H9 (cell line): ENCODE results near the gene CTCFL. TPM values are rescaled to one million over a fixed set of nuclear protein-coding genes. Genes with fewer than 3 reads are reported as not detected.
"Not testable (repeated sequence)": the region's sequence is repeated elsewhere in the genome, so short reads cannot be mapped to it uniquely, and the experiment has no call there.

ENCODE experiments used
- DNase-seq: peaks from one replicate; pipeline ENCODE4 v3.0.0-alpha.2; 2017
- H2AFZ ChIP-seq: one replicate; pipeline ENCODE4 v1.6.1; 2013; ENCODE audit warnings: mild to moderate bottlenecking, low read length, control low read depth, moderate library complexity
- H2AK5ac ChIP-seq: 2 replicates; pipeline ENCODE4 v1.6.1; 2013; ENCODE audit warnings: low read length, control low read depth, mixed read lengths; ENCODE audit not compliant: insufficient read length
- H2BK120ac ChIP-seq: one replicate; pipeline ENCODE4 v1.6.1; 2013; ENCODE audit warnings: low read depth, mild to moderate bottlenecking, low read length, control low read depth, inconsistent platforms; ENCODE audit not compliant: poor library complexity, severe bottlenecking
- H2BK12ac ChIP-seq: 2 replicates; pipeline ENCODE4 v1.6.1; 2013; ENCODE audit warnings: low read length, control low read depth, mixed read lengths, low read depth; ENCODE audit not compliant: insufficient read length
- H2BK15ac ChIP-seq: 2 replicates; pipeline ENCODE4 v1.6.1; 2013; ENCODE audit warnings: low read depth, low read length, control low read depth
- H2BK20ac ChIP-seq: one replicate; pipeline ENCODE4 v1.6.1; 2013; ENCODE audit warnings: low read depth, mild to moderate bottlenecking, low read length, control low read depth, inconsistent platforms; ENCODE audit not compliant: poor library complexity, severe bottlenecking
- H2BK5ac ChIP-seq: 2 replicates; pipeline ENCODE4 v1.6.1; 2013; ENCODE audit warnings: low read length, control low read depth, mixed read lengths; ENCODE audit not compliant: insufficient read length
- H3K14ac ChIP-seq: 2 replicates; pipeline ENCODE4 v1.6.1; 2013; ENCODE audit warnings: low read length, control low read depth; ENCODE audit not compliant: insufficient read depth
- H3K18ac ChIP-seq: 2 replicates; pipeline ENCODE4 v1.6.1; 2013; ENCODE audit warnings: low read depth, mild to moderate bottlenecking, mixed read lengths, low read length, control low read depth; ENCODE audit not compliant: insufficient read length
- H3K23ac ChIP-seq: 2 replicates; pipeline ENCODE4 v1.6.1; 2013; ENCODE audit warnings: low read length, control low read depth, mixed read lengths, low read depth; ENCODE audit not compliant: insufficient read length
- H3K23me2 ChIP-seq: 2 replicates; pipeline ENCODE4 v1.6.1; 2013; ENCODE audit warnings: low read depth, mild to moderate bottlenecking, mixed read lengths, low read length, control low read depth; ENCODE audit not compliant: insufficient read length, poor library complexity, severe bottlenecking
- H3K27ac ChIP-seq: 2 replicates; pipeline ENCODE4 v1.5.1; 2013; ENCODE audit warnings: low read length, control low read depth, mixed read lengths, low read depth; ENCODE audit not compliant: insufficient read length
- H3K27me3 ChIP-seq: 2 replicates; pipeline ENCODE4 v1.6.1; 2013; ENCODE audit warnings: low read length, control low read depth, inconsistent platforms; ENCODE audit not compliant: insufficient read depth
- H3K4ac ChIP-seq: 2 replicates; pipeline ENCODE4 v1.6.1; 2013; ENCODE audit warnings: low read depth, mild to moderate bottlenecking, control low read depth, inconsistent platforms, low read length, moderate library complexity
- H3K4me1 ChIP-seq: 2 replicates; pipeline ENCODE4 v1.6.1; 2013; ENCODE audit warnings: low read length, control low read depth, inconsistent platforms; ENCODE audit not compliant: insufficient read depth
- H3K4me2 ChIP-seq: 2 replicates; pipeline ENCODE4 v1.6.1; 2013; ENCODE audit warnings: low read length, control low read depth, mixed read lengths; ENCODE audit not compliant: insufficient read length, insufficient read depth
- H3K56ac ChIP-seq: 2 replicates; pipeline ENCODE4 v1.6.1; 2013; ENCODE audit warnings: low read depth, mild to moderate bottlenecking, mixed read lengths, low read length, control low read depth; ENCODE audit not compliant: insufficient read length
- H3K79me1 ChIP-seq: 2 replicates; pipeline ENCODE4 v1.6.1; 2013; ENCODE audit warnings: low read depth, mild to moderate bottlenecking, moderate library complexity, low read length, control low read depth, inconsistent platforms; ENCODE audit not compliant: insufficient read depth, poor library complexity, severe bottlenecking
- H3K79me2 ChIP-seq: 2 replicates; pipeline ENCODE4 v1.6.1; 2013; ENCODE audit warnings: low read length, control low read depth, inconsistent platforms; ENCODE audit not compliant: insufficient read depth
- H3K9ac ChIP-seq: 2 replicates; pipeline ENCODE4 v1.6.1; 2013; ENCODE audit warnings: low read length, control low read depth, mixed read lengths; ENCODE audit not compliant: insufficient read length; ENCODE audit errors: extremely low read depth
- H3K9me3 ChIP-seq: one replicate; pipeline ENCODE4 v1.6.1; 2013; ENCODE audit warnings: low read depth, low read length, inconsistent platforms; ENCODE audit not compliant: control insufficient read depth
- H3T11ph ChIP-seq: one replicate; pipeline ENCODE4 v1.6.1; 2013; ENCODE audit warnings: mild to moderate bottlenecking, low read length, control low read depth, inconsistent platforms
- H4K20me1 ChIP-seq: one replicate; pipeline ENCODE4 v1.6.1; 2013; ENCODE audit not compliant: control insufficient read depth, insufficient read length, insufficient read depth
- H4K5ac ChIP-seq: 2 replicates; pipeline ENCODE4 v1.6.1; 2013; ENCODE audit warnings: low read depth, mild to moderate bottlenecking, mixed read lengths, low read length, control low read depth; ENCODE audit not compliant: insufficient read length
- H4K8ac ChIP-seq: replicated peaks from 2 replicates; pipeline ENCODE4 v1.6.1; 2013; ENCODE audit warnings: low read length, control low read depth, mixed read lengths, low read depth; ENCODE audit not compliant: insufficient read length
- H4K91ac ChIP-seq: 2 replicates; pipeline ENCODE4 v1.6.1; 2013; ENCODE audit warnings: low read depth, mild to moderate bottlenecking, moderate library complexity, mixed read lengths, low read length, control low read depth; ENCODE audit not compliant: insufficient read length
- H3K27ac Mint-ChIP-seq, 3 experiments: 2 replicates in 2 of 3; 3 replicates in 1 of 3; pipeline ENCODE4 v1.8.0; 2020 to 2021; ENCODE audit warnings: mixed read lengths in 3 of 3, mild to moderate bottlenecking in 1 of 3, moderate library complexity in 1 of 3
- H3K27me3 Mint-ChIP-seq: 2 replicates; pipeline ENCODE4 v1.8.0; 2021; ENCODE audit warnings: low read depth, mild to moderate bottlenecking, moderate library complexity, mixed read lengths
- H3K36me3 Mint-ChIP-seq, 3 experiments: 2 replicates in 2 of 3; 3 replicates in 1 of 3; pipeline ENCODE4 v1.8.0; 2020 to 2021; ENCODE audit warnings: low read depth in 3 of 3, mixed read lengths in 3 of 3; ENCODE audit not compliant: insufficient read depth in 1 of 3
- H3K4me1 Mint-ChIP-seq, 2 experiments: 2 replicates each; pipeline ENCODE4 v1.8.0; 2020; ENCODE audit warnings: mixed read lengths in 2 of 2
- H3K4me3 Mint-ChIP-seq, 2 experiments: 2 replicates in 1 of 2; 3 replicates in 1 of 2; pipeline ENCODE4 v1.8.0; 2020 to 2021; ENCODE audit warnings: mild to moderate bottlenecking in 2 of 2, mixed read lengths in 2 of 2, moderate library complexity in 1 of 2
- H3K9me3 Mint-ChIP-seq, 2 experiments: 2 replicates in 1 of 2; 3 replicates in 1 of 2; pipeline ENCODE4 v1.8.0; 2020; ENCODE audit warnings: mild to moderate bottlenecking in 2 of 2, mixed read lengths in 2 of 2, moderate library complexity in 1 of 2
- CTCF ChIP-seq: fragments of 200-600 bp; sonication (generic); conservative IDR thresholded peaks from 3 replicates; pipeline ENCODE4 v1.8.0; 2021; ENCODE audit warnings: antibody characterized with exemption, mild to moderate bottlenecking
- WGBS: extraction: QIAGEN DNeasy Blood & Tissue Kit; methylation state at CpG from one replicate; pipeline ENCODE4 v1.1.7; 2013; ENCODE audit warnings: missing lambda C conversion rate, low lambda C conversion rate, mixed read lengths; ENCODE audit not compliant: insufficient read length; ENCODE audit errors: extremely low coverage; 5-methylcytosine and 5-hydroxymethylcytosine counted together
- total RNA-seq: library from RNA; stranded (reverse); gene quantifications from 2 replicates; pipeline ENCODE4 v1.2.1, GENCODE V29; 2021

Gene CTCFL
- total RNA-seq, 1 experiment from 2014 or later = 0.90 TPM

- H3K9me3 ChIP-seq = no peaks in the 10 kb centered on the region
- H2AFZ ChIP-seq = no peak overlapping the region
- H4K20me1 ChIP-seq = no peaks in the 10 kb centered on the region
- Mint-ChIP-seq H3K9me3 (no peaks in the 10 kb centered on the region; a peak in 1 of 5 replicates), H3K4me3 (no peak overlapping the region), H3K36me3 (no peaks in the 10 kb centered on the region), H3K27me3 (peaks cover 3% of the 10 kb centered on the region; the same call in 1 of the 2 replicates), H3K27ac (no peak overlapping the region), H3K4me1 (peaks cover 6 to 23% of the 10 kb centered on the region in 2 experiments)
- H4K91ac ChIP-seq = no peak overlapping the region
- H3T11ph ChIP-seq = no peak overlapping the region
- H3K23ac ChIP-seq = no peak overlapping the region
- no peak overlapping the region for H3K14ac ChIP-seq
- H2BK120ac ChIP-seq = no peak overlapping the region
- no peak overlapping the region for H3K27ac ChIP-seq
- H4K5ac ChIP-seq = no peak overlapping the region
- TF ChIP-seq CTCF = no peak
- H2BK12ac ChIP-seq = no peak overlapping the region
- H3K9ac ChIP-seq = no peak overlapping the region
- no peak overlapping the region for H3K56ac ChIP-seq
- H4K8ac ChIP-seq = no peak overlapping the region
- H2BK15ac ChIP-seq = no peak overlapping the region
- H2BK5ac ChIP-seq = no peak overlapping the region
- H3K79me2 ChIP-seq = no peaks in the 10 kb centered on the region
- 0 out of 2 replicates have a peak, but pooled peaks cover 2% of the 10 kb centered on the region for H3K4me1 ChIP-seq
- no peak overlapping the region for H2BK20ac ChIP-seq
- no peak overlapping the region for H3K4ac ChIP-seq
- no peaks in the 10 kb centered on the region for H3K27me3 ChIP-seq
- WGBS = no CpG with 5 or more reads among the region's 6 CpGs
- no peak overlapping the region for H3K18ac ChIP-seq
- no peak overlapping the region for H3K4me2 ChIP-seq
- DNase-seq = no peak
- no peaks in the 10 kb centered on the region for H3K23me2 ChIP-seq
- H3K79me1 ChIP-seq = no peaks in the 10 kb centered on the region
- no peak overlapping the region for H2AK5ac ChIP-seq
Observed at GRCh38 chr20:57491373-57491772, 33.6 kb downstream of the CTCFL start.

- not testable (repeated sequence) for H4K20me1 ChIP-seq, H2BK5ac ChIP-seq, H3K14ac ChIP-seq, H3K23me2 ChIP-seq, H3K79me1 ChIP-seq, H3K9me3 ChIP-seq, H2BK120ac ChIP-seq, H4K8ac ChIP-seq, H3K4me3 Mint-ChIP-seq, H2BK15ac ChIP-seq, H3T11ph ChIP-seq, H3K27me3 ChIP-seq, DNase-seq, H3K56ac ChIP-seq, H3K9me3 Mint-ChIP-seq, H4K91ac ChIP-seq, H3K18ac ChIP-seq, H3K9ac ChIP-seq, H3K4me2 ChIP-seq, H3K27ac ChIP-seq, H2AFZ ChIP-seq, H3K27me3 Mint-ChIP-seq, H4K5ac ChIP-seq, H2AK5ac ChIP-seq, H3K36me3 Mint-ChIP-seq, H3K4ac ChIP-seq, H3K79me2 ChIP-seq, H2BK12ac ChIP-seq, H3K27ac Mint-ChIP-seq, H2BK20ac ChIP-seq, H3K23ac ChIP-seq, H3K4me1 ChIP-seq
- peaks cover 0 to 19% of the 10 kb centered on the region in 2 experiments; a peak in 2 of 4 replicates for H3K4me1 Mint-ChIP-seq
- WGBS = no CpG with 5 or more reads among the region's 5 CpGs
Observed at GRCh38 chr20:57488277-57488676, 36.7 kb downstream of the CTCFL start.
